ENCODE measurements around the gene PPIG. TPM values are rescaled to one million over a fixed set of nuclear protein-coding genes. Genes with fewer than 3 reads are reported as not detected.

Gene PPIG
- total and polyA plus RNA-seq, 2 experiments from 2014 or later: 40.7 to 157 TPM

- Histone ChIP-seq H3K36me3 (ENCODE audit: insufficient read depth) (no peaks in the 10 kb centered on the region), H3K27me3 (ENCODE audit: insufficient read depth) (no peaks in the 10 kb centered on the region), H3K4me3 (no peak overlapping the region), H3K79me2 (replicated peaks; ENCODE audit: insufficient read depth) (no peaks in the 10 kb centered on the region), H3K4me1 (ENCODE audit: insufficient read depth) (no peaks in the 10 kb centered on the region), H2AFZ (no peak overlapping the region), H3K4me2 (no peak overlapping the region), H3K9me2 (ENCODE audit: insufficient read depth) (no peaks in the 10 kb centered on the region), H4K20me1 (replicated peaks; ENCODE audit: insufficient read depth) (no peaks in the 10 kb centered on the region), H3F3A (replicated peaks; ENCODE audit: low read depth) (no peaks in the 10 kb centered on the region), H3K27ac (ENCODE audit: low read depth) (no peak overlapping the region)
- no peak for DNase-seq (ENCODE audit: low spot score)
- Mint-ChIP-seq H3K36me3 (ENCODE audit: low read depth) (no peaks in the 10 kb centered on the region), H3K4me3 (no peak overlapping the region), H3K27me3 (ENCODE audit: insufficient read depth, low read depth, poor library complexity) (no peaks in the 10 kb centered on the region), H3K27ac (no peak overlapping the region; the same call in 1 of the 2 replicates), H3K9me3 (no peaks in the 10 kb centered on the region), H3K4me1 (no peaks in the 10 kb centered on the region)
- TF ChIP-seq STAT1 (IDR thresholded peaks at IDR 0.05; ENCODE audit: unreplicated experiment): no peak
- TF ChIP-seq EZH2 (IDR thresholded peaks at IDR 0.05; ENCODE audit: low read depth, unreplicated experiment): no peak
- TF ChIP-seq ZNF114 (CRISPR knock-in tag; IDR thresholded peaks at IDR 0.05): no peak
- TF ChIP-seq JUNB (IDR thresholded peaks at IDR 0.05; ENCODE audit: unreplicated experiment): no peak
- TF ChIP-seq NANOG (IDR thresholded peaks at IDR 0.05; ENCODE audit: borderline replicate concordance): no peak
- no peak for TF ChIP-seq ETS1 (IDR thresholded peaks at IDR 0.05)
- no peak for TF ChIP-seq REST (IDR thresholded peaks at IDR 0.05; ENCODE audit: unreplicated experiment)
- TF ChIP-seq CREB1 (CRISPR knock-in tag; IDR thresholded peaks at IDR 0.05; ENCODE audit: low read depth): no peak
- no peak for TF ChIP-seq ZNF462 (CRISPR knock-in tag; IDR thresholded peaks at IDR 0.05)
- TF ChIP-seq EZH2phosphoT487 (IDR thresholded peaks at IDR 0.05; ENCODE audit: unreplicated experiment): no peak
- TF ChIP-seq CTCF (conservative IDR thresholded peaks at IDR 0.05; ENCODE audit: low read depth in 2 of 2): no peak
- TF ChIP-seq POLR2AphosphoS5 (IDR thresholded peaks at IDR 0.05; ENCODE audit: low read depth): no peak
- TF ChIP-seq ZNF331 (CRISPR knock-in tag; IDR thresholded peaks at IDR 0.05; ENCODE audit: low read depth): no peak
- ATAC-seq: no peak
Measured at GRCh38 chr2:169649278-169649677, 65.1 kb downstream of the PPIG start.

Measured in GM23338 (cell line).